H1 (cell line): ENCODE measurements around the gene URB2. TPM values are rescaled to one million over a fixed set of nuclear protein-coding genes. Genes with fewer than 3 reads are reported as not detected.

Experiments used
- HDAC6 ChIP-seq: IDR thresholded peaks from one replicate; pipeline ENCODE4 v1.7.1; 2012; ENCODE audit warnings: low read depth, mild to moderate bottlenecking, inconsistent platforms, low read length, moderate library complexity
- MAFK ChIP-seq: IDR thresholded peaks from 2 replicates; pipeline ENCODE4 v1.6.1; 2012; ENCODE audit warnings: low read depth, mild to moderate bottlenecking, improper control_type of control experiment, low read length
- PHF8 ChIP-seq: fragments of 200-600 bp; sonication (generic); conservative IDR thresholded peaks from 2 replicates; pipeline ENCODE4 v1.7.1; 2012; ENCODE audit warnings: low read depth, mild to moderate bottlenecking, inconsistent platforms, low read length, moderate library complexity
- RXRA ChIP-seq: IDR thresholded peaks from 2 replicates; pipeline ENCODE4 v1.6.1; 2011; ENCODE audit warnings: low read depth, mild to moderate bottlenecking, low read length, moderate library complexity; ENCODE audit not compliant: insufficient read depth
- SUZ12 ChIP-seq: fragments of 200-600 bp; sonication (generic); IDR thresholded peaks from 2 replicates; pipeline ENCODE4 v1.6.1; 2012; ENCODE audit warnings: mild to moderate bottlenecking, inconsistent platforms, low read length, moderate library complexity, mixed read lengths
- TBP ChIP-seq: IDR thresholded peaks from 2 replicates; pipeline ENCODE4 v1.6.1; 2011; ENCODE audit warnings: low read depth, low read length, improper control_type of control experiment
- ZNF274 ChIP-seq: IDR thresholded peaks from 2 replicates; pipeline ENCODE4 v1.7.0; 2012; ENCODE audit warnings: low read length, borderline replicate concordance; ENCODE audit errors: extremely low read depth
- polyA plus RNA-seq, 7 experiments: library from polyadenylated mRNA; depleted of rRNA in 3 of 7; stranded (reverse) in 5 of 7; unstranded in 2 of 7; fragments of >200 nt in 5 of 7; fragments of 200-250 nt in 2 of 7; gene quantifications; 1 replicate in 5 of 7; 2 replicates in 1 of 7; 4 replicates in 1 of 7; pipeline versions ENCODE4 v1.2.1 to v1.2.3, GENCODE V29; 2011 to 2013; ENCODE audit warnings: missing spikeins in 2 of 7, mixed read lengths in 2 of 7
- total RNA-seq: library from RNA; stranded (reverse); fragmentation: NEBNext Ultra II Directional; extraction: Animal tissue kit (Norgen Biotek cat#: 25700); gene quantifications from 2 replicates; pipeline ENCODE4 v1.2.1, GENCODE V29; 2021
- TF ChIP-seq, protein P1 (sequence below): fragments of 300-600 bp; sonication (generic); IDR thresholded peaks from 2 replicates; pipeline ENCODE4 v1.7.1; 2012; ENCODE audit warnings: low read length, moderate library complexity, mild to moderate bottlenecking, inconsistent platforms; ENCODE audit not compliant: insufficient replicate concordance
- TF ChIP-seq, protein P2 (sequence below), 3 experiments: IDR thresholded peaks; 1 replicate in 2 of 3; 2 replicates in 1 of 3; pipeline versions ENCODE4 v1.5.1 to v1.6.1; 2011; ENCODE audit warnings: low read length in 3 of 3, mild to moderate bottlenecking in 3 of 3, inconsistent platforms in 2 of 3, low read depth in 1 of 3, moderate library complexity in 1 of 3; ENCODE audit not compliant: insufficient read depth in 1 of 3; ENCODE audit errors: control extremely low read depth in 1 of 3

The URB2 gene
- total and polyA plus RNA-seq, 2 of the 8 experiments (the other 6 are each of a cell fraction or from before 2014, with no cell fraction given): 13.7 to 33.0 TPM

DNA sequence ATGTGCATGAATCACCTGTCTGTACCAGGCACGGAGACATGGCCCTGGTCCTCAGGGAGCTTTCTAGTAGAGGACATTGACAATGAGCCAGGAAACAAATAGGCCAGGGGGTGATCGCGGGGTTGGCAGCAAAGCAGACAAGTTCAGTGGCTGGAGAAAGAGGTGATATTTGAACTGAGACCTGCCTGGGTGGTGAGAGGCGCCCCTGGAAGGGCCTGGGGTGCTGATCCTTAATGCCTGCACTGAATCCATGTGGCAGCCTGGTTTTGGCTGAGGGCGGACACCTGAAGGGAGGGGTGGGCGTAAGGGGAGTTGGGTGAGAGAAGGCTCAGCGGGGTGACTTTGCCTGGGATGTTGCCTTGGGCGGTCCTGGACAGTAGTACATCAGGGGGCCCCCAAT, 35.9 kb downstream of the URB2 start (continued):
- TF ChIP-seq, protein P1, sequence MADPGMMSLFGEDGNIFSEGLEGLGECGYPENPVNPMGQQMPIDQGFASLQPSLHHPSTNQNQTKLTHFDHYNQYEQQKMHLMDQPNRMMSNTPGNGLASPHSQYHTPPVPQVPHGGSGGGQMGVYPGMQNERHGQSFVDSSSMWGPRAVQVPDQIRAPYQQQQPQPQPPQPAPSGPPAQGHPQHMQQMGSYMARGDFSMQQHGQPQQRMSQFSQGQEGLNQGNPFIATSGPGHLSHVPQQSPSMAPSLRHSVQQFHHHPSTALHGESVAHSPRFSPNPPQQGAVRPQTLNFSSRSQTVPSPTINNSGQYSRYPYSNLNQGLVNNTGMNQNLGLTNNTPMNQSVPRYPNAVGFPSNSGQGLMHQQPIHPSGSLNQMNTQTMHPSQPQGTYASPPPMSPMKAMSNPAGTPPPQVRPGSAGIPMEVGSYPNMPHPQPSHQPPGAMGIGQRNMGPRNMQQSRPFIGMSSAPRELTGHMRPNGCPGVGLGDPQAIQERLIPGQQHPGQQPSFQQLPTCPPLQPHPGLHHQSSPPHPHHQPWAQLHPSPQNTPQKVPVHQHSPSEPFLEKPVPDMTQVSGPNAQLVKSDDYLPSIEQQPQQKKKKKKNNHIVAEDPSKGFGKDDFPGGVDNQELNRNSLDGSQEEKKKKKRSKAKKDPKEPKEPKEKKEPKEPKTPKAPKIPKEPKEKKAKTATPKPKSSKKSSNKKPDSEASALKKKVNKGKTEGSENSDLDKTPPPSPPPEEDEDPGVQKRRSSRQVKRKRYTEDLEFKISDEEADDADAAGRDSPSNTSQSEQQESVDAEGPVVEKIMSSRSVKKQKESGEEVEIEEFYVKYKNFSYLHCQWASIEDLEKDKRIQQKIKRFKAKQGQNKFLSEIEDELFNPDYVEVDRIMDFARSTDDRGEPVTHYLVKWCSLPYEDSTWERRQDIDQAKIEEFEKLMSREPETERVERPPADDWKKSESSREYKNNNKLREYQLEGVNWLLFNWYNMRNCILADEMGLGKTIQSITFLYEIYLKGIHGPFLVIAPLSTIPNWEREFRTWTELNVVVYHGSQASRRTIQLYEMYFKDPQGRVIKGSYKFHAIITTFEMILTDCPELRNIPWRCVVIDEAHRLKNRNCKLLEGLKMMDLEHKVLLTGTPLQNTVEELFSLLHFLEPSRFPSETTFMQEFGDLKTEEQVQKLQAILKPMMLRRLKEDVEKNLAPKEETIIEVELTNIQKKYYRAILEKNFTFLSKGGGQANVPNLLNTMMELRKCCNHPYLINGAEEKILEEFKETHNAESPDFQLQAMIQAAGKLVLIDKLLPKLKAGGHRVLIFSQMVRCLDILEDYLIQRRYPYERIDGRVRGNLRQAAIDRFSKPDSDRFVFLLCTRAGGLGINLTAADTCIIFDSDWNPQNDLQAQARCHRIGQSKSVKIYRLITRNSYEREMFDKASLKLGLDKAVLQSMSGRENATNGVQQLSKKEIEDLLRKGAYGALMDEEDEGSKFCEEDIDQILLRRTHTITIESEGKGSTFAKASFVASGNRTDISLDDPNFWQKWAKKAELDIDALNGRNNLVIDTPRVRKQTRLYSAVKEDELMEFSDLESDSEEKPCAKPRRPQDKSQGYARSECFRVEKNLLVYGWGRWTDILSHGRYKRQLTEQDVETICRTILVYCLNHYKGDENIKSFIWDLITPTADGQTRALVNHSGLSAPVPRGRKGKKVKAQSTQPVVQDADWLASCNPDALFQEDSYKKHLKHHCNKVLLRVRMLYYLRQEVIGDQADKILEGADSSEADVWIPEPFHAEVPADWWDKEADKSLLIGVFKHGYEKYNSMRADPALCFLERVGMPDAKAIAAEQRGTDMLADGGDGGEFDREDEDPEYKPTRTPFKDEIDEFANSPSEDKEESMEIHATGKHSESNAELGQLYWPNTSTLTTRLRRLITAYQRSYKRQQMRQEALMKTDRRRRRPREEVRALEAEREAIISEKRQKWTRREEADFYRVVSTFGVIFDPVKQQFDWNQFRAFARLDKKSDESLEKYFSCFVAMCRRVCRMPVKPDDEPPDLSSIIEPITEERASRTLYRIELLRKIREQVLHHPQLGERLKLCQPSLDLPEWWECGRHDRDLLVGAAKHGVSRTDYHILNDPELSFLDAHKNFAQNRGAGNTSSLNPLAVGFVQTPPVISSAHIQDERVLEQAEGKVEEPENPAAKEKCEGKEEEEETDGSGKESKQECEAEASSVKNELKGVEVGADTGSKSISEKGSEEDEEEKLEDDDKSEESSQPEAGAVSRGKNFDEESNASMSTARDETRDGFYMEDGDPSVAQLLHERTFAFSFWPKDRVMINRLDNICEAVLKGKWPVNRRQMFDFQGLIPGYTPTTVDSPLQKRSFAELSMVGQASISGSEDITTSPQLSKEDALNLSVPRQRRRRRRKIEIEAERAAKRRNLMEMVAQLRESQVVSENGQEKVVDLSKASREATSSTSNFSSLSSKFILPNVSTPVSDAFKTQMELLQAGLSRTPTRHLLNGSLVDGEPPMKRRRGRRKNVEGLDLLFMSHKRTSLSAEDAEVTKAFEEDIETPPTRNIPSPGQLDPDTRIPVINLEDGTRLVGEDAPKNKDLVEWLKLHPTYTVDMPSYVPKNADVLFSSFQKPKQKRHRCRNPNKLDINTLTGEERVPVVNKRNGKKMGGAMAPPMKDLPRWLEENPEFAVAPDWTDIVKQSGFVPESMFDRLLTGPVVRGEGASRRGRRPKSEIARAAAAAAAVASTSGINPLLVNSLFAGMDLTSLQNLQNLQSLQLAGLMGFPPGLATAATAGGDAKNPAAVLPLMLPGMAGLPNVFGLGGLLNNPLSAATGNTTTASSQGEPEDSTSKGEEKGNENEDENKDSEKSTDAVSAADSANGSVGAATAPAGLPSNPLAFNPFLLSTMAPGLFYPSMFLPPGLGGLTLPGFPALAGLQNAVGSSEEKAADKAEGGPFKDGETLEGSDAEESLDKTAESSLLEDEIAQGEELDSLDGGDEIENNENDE: no peak
- TF ChIP-seq RXRA (no peak), ZNF274 (no peak), TBP (no peak), MAFK (no peak), HDAC6 (no peak), SUZ12 (no peak), PHF8 (no peak)
- TF ChIP-seq, protein P2, sequence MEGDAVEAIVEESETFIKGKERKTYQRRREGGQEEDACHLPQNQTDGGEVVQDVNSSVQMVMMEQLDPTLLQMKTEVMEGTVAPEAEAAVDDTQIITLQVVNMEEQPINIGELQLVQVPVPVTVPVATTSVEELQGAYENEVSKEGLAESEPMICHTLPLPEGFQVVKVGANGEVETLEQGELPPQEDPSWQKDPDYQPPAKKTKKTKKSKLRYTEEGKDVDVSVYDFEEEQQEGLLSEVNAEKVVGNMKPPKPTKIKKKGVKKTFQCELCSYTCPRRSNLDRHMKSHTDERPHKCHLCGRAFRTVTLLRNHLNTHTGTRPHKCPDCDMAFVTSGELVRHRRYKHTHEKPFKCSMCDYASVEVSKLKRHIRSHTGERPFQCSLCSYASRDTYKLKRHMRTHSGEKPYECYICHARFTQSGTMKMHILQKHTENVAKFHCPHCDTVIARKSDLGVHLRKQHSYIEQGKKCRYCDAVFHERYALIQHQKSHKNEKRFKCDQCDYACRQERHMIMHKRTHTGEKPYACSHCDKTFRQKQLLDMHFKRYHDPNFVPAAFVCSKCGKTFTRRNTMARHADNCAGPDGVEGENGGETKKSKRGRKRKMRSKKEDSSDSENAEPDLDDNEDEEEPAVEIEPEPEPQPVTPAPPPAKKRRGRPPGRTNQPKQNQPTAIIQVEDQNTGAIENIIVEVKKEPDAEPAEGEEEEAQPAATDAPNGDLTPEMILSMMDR (IDR thresholded peaks at IDR 0.05; ENCODE audit: control extremely low read depth in 1 of 3, insufficient read depth in 1 of 3, low read depth in 1 of 3, low read length in 3 of 3): no peak
